Heart right ventricle (tissue), 16 donors: ENCODE results near the gene RFX1. TPM values are rescaled to one million over a fixed set of nuclear protein-coding genes. Genes with fewer than 3 reads are reported as not detected.
A peak's percentile ranks its signal among the peaks of the same experiment; 100 is the strongest.
"Not testable (repeated sequence)": the region's sequence is repeated elsewhere in the genome, so short reads cannot be mapped to it uniquely, and the experiment has no call there.

ENCODE experiments used
- ATAC-seq, 8 donors: fragments of 200-7000 bp; cut with Tn5 transposase; one replicate each; pipeline ENCODE4 v1.9.1; 2020; ENCODE audit warnings: mild to moderate bottlenecking in 8 of 8, moderate library complexity in 8 of 8, moderate number of reproducible peaks in 1 of 8
- DNase-seq, 2 donors: peaks; one replicate each; pipeline ENCODE4 v3.0.0-alpha.2; 2020
- H3K27ac ChIP-seq, 10 donors: fragments of 200-600 bp; sonication (generic) in 2 of 10; one replicate each; pipeline versions ENCODE4 v1.5.0 to v1.8.0; 2020 to 2022; ENCODE audit warnings: mild to moderate bottlenecking in 3 of 10
- H3K27me3 ChIP-seq, 7 donors: fragments of 200-600 bp; one replicate each; pipeline ENCODE4 v1.8.0; 2021 to 2022; ENCODE audit warnings: mild to moderate bottlenecking in 2 of 7
- H3K36me3 ChIP-seq, 9 donors: fragments of 200-600 bp; sonication (generic) in 1 of 9; one replicate each; pipeline versions ENCODE4 v1.5.0 to v1.8.0; 2020 to 2022; ENCODE audit warnings: mild to moderate bottlenecking in 2 of 9
- H3K4me1 ChIP-seq, 9 donors: fragments of 200-600 bp; sonication (generic) in 1 of 9; one replicate each; pipeline versions ENCODE4 v1.5.0 to v1.8.0; 2020 to 2022; ENCODE audit warnings: mild to moderate bottlenecking in 4 of 9
- H3K4me3 ChIP-seq, 10 donors: fragments of 200-600 bp; sonication (generic) in 2 of 10; one replicate each; pipeline versions ENCODE4 v1.5.0 to v1.8.0; 2020 to 2022; ENCODE audit warnings: mild to moderate bottlenecking in 7 of 10, moderate library complexity in 2 of 10
- H3K9me3 ChIP-seq, 11 donors: fragments of 200-600 bp in 10 of 11; sonication (generic) in 2 of 11; one replicate each; pipeline versions ENCODE4 v1.5.0 to v1.8.0; 2013 to 2022; ENCODE audit warnings: mild to moderate bottlenecking in 2 of 11, control low read depth in 1 of 11, moderate library complexity in 1 of 11
- WGBS, 2 donors: extraction: QIAGEN DNeasy Blood & Tissue Kit; methylation state at CpG; one replicate each; pipeline ENCODE4 v1.1.7; 2013; ENCODE audit warnings: inconsistent platforms in 1 of 2; 5-methylcytosine and 5-hydroxymethylcytosine counted together
- intact Hi-C, 10 donors: fragments of 100-400 bp; cut with DNase I; formaldehyde crosslinking; loops; one replicate each; pipeline versions ENCODE4 v1.11.1 to v1.14.2; 2022
- polyA plus RNA-seq, 2 donors: library from polyadenylated mRNA; stranded (reverse); fragments of 200-250 nt; gene quantifications; one replicate each; pipeline ENCODE4 v1.2.3, GENCODE V29; 2013
- total RNA-seq, 10 donors: library from RNA; stranded (reverse); fragmentation: NEBNext Ultra II Directional in 3 of 10; extraction: Animal tissue kit (Norgen Biotek cat#: 25700) in 3 of 10; gene quantifications; one replicate each; pipeline versions ENCODE4 v1.2.1 to v1.2.4, GENCODE V29; 2021 to 2023
- TF ChIP-seq, protein P1 (sequence below), 9 donors: fragments of 200-600 bp; sonication (generic) in 2 of 9; IDR thresholded peaks; one replicate each; pipeline versions ENCODE4 v1.5.0 to v1.8.0; 2021 to 2022; ENCODE audit warnings: antibody characterized with exemption in 9 of 9, mild to moderate bottlenecking in 5 of 9, moderate library complexity in 1 of 9
- donor health status: Arrhythmogenic right ventricular cardiomyopathy.
- donor health status: ischemic (EF 13 %, LVEDD 7.1; RV severe dilation, severe dysfunction).
- donor health status: healthy with polysubstance abuse.
- donor health status: DM: no; HTN: yes; CAD: no.
- donor health status: DM: no; HTN: no; CAD: no.
- donor health status: ischemic (EF 25% LVEDD 6.9; RV normal size, moderate dysfunction).
- donor health status: ischemic (EF 25% LVEDD 5.7; RV mildly dilated, moderate dysfunction).
- donor health status: healthy.
- donor health status: DM: yes; HTN: yes; CAD: no.
- donor health status: Ischemic cardiomyopathy.
- donor health status: ischemic (EF 35%, LVEDD 5.7; RV mildly dilated, moderate dysfunction).
- donor health status: nonischemic (EF 11% LVEDD 7.7; RV severe dilation, severe dysfunction).
- donor health status: DM: yes; HTN: yes; CAD: no.
- donor health status: PGD.
- donor health status: ischemic (EF 29% LVEDD 5.4; RV normal size, mild dysfunction).
- donor health status: nonischemic (EF 23%, LVEDD 6.1; RV moderate dilation, normal function).

RFX1 gene
- total and polyA plus RNA-seq, 12 donors: 2.7 to 15.8 (median 11.8) TPM

- TF ChIP-seq, protein P1, sequence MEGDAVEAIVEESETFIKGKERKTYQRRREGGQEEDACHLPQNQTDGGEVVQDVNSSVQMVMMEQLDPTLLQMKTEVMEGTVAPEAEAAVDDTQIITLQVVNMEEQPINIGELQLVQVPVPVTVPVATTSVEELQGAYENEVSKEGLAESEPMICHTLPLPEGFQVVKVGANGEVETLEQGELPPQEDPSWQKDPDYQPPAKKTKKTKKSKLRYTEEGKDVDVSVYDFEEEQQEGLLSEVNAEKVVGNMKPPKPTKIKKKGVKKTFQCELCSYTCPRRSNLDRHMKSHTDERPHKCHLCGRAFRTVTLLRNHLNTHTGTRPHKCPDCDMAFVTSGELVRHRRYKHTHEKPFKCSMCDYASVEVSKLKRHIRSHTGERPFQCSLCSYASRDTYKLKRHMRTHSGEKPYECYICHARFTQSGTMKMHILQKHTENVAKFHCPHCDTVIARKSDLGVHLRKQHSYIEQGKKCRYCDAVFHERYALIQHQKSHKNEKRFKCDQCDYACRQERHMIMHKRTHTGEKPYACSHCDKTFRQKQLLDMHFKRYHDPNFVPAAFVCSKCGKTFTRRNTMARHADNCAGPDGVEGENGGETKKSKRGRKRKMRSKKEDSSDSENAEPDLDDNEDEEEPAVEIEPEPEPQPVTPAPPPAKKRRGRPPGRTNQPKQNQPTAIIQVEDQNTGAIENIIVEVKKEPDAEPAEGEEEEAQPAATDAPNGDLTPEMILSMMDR (IDR thresholded peaks at IDR 0.05): peak; percentile 9 to 55 (median 47)
- peak overlapping the region in 7 of 10 donors; percentile 3 to 54 (median 24) for H3K27ac ChIP-seq
- H3K4me1 ChIP-seq: peaks cover 0 to 28% (median 0%) of the 10 kb centered on the region in 9 donors
- 46% methylated on average over 9 of the region's 9 CpGs for whole genome bisulfite sequencing, 2 donors
- intact Hi-C loops: no loop called here
- no peaks in the 10 kb centered on the region for H3K27me3 ChIP-seq
- H3K4me3 ChIP-seq: no peak overlapping the region
- H3K36me3 ChIP-seq: no peaks in the 10 kb centered on the region
- H3K9me3 ChIP-seq: no peaks in the 10 kb centered on the region
- ATAC-seq (peak; percentile 61 to 93 (median 76)), DNase-seq (peak in 1 of 2 donors; percentile 46)
Measured at GRCh38 chr19:14023404-14024235, 17.5 kb upstream of the RFX1 start.

GRCh38 chr19:14022469-14022868, 16.3 kb upstream of the RFX1 start:
- ATAC-seq (no peak), DNase-seq (no peak)
- WGBS, 2 donors: 88 to 94% methylated on average over 4 of the region's 4 CpGs
- Histone ChIP-seq H3K4me3 (no peak overlapping the region), H3K4me1 (peaks cover 0 to 33% (median 0%) of the 10 kb centered on the region in 9 donors), H3K36me3 (no peaks in the 10 kb centered on the region), H3K27me3 (no peaks in the 10 kb centered on the region), H3K9me3 (no peaks in the 10 kb centered on the region), H3K27ac (no peak overlapping the region)
- intact Hi-C loops: no loop called here
- TF ChIP-seq, protein P1 (IDR thresholded peaks at IDR 0.05): no peak

GRCh38 chr19:14021474-14021873, 15.4 kb upstream of the RFX1 start:
- DNase-seq (no peak), ATAC-seq (no peak)
- peak overlapping the region in 1 of 10 donors; percentile 33 for H3K27ac ChIP-seq
- no peaks in the 10 kb centered on the region for H3K27me3 ChIP-seq
- peaks cover 0 to 33% (median 0%) of the 10 kb centered on the region in 9 donors for H3K4me1 ChIP-seq
- intact Hi-C loops: no loop called here
- H3K4me3 ChIP-seq: no peak overlapping the region
- H3K9me3 ChIP-seq: no peaks in the 10 kb centered on the region
- no peaks in the 10 kb centered on the region for H3K36me3 ChIP-seq
- TF ChIP-seq, protein P1 (IDR thresholded peaks at IDR 0.05): no peak
- WGBS, 2 donors: 42 to 55% methylated on average over 5 of the region's 5 CpGs

GRCh38 chr19:14019739-14020138, 13.6 kb upstream of the RFX1 start:
- H3K27ac ChIP-seq, H3K36me3 ChIP-seq, intact Hi-C loops, H3K4me3 ChIP-seq, DNase-seq, H3K27me3 ChIP-seq, ATAC-seq, H3K9me3 ChIP-seq: not testable (repeated sequence)
- 93 to 97% methylated on average over 3 of the region's 3 CpGs for WGBS, 2 donors
- H3K4me1 ChIP-seq: peaks cover 0 to 26% (median 0%) of the 10 kb centered on the region in 9 donors

DNA sequence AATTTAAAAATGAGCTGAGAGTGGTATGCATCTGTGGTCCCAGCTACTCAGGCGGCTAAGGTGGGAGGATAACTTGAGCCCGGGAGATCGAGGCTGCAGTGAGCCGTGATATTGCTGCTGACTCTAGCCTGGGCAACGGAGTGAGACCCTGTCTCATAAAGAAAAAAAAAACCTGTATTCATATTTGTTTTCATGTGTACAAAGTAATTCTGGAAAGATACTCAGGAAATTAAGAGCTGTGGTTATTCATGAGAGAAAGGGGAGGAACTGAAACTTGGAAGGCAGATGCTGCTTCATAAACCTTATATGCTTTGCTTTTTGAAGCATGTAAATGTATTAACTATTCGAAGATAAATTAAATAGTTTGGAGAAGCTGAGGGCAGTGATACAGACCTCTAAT, 13.0 kb upstream of the RFX1 start:
- H3K4me1 ChIP-seq: peaks cover 0 to 20% (median 0%) of the 10 kb centered on the region in 9 donors
- TF ChIP-seq, protein P1 (IDR thresholded peaks at IDR 0.05): no peak
- intact Hi-C loops: no loop called here
- DNase-seq: no peak
- no peak overlapping the region for H3K27ac ChIP-seq
- 78 to 87% methylated on average over 6 of the region's 6 CpGs for WGBS, 2 donors
- no peaks in the 10 kb centered on the region for H3K9me3 ChIP-seq
- H3K4me3 ChIP-seq: no peak overlapping the region
- H3K36me3 ChIP-seq: no peaks in the 10 kb centered on the region
- no peak for ATAC-seq
- H3K27me3 ChIP-seq: no peaks in the 10 kb centered on the region
